ENCODE measurements around the gene C1RL. TPM values are rescaled to one million over a fixed set of nuclear protein-coding genes. Genes with fewer than 3 reads are reported as not detected.

C1RL gene
- total and polyA plus RNA-seq, 2 of the 4 experiments (the other 2 are of a cell fraction), result 9.1 to 12.3 TPM

DNA sequence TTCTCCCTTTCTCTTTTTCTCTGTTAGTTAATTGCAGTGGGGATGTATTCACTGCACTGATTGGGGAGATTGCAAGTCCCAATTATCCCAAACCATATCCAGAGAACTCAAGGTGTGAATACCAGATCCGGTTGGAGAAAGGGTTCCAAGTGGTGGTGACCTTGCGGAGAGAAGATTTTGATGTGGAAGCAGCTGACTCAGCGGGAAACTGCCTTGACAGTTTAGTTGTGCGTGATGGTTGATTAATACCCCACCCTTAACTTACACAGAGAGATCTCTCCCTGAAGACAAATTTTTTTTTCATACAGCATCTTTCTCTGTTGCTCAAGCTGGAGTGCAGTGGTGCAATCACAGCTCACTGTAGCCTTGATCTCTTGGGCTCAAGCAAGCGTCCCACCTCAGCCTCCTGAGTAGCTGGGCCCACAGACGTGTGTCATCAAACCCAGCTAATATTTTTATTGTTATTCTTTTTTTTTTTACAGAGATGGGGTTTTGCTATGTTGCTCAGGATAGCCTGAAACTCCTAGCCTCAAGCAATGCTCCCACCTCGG lies 43.9 kb downstream of the C1RL start:
- in situ Hi-C loops (cut with MboI; ENCODE audit: low sequenced_read_pairs), result loop anchor here (25.0 kb wide), 1 partner anchor 572 kb away; no protein-coding TSS in a partner anchor

More for the DNA sequence above, 43.9 kb downstream of the C1RL start:
- Histone ChIP-seq H4K20me1 (ENCODE audit: insufficient read depth, low read length) (no peaks in the 10 kb centered on the region), H2AK5ac (ENCODE audit: low read depth, low read length) (no peak overlapping the region), H3K4me1 (ENCODE audit: control insufficient read depth, insufficient read depth, low read length) (peaks cover 17% of the 10 kb centered on the region), H3K36me3 (ENCODE audit: control insufficient read depth, insufficient read depth, low read length) (peaks cover 51% of the 10 kb centered on the region), H3K18ac (ENCODE audit: low read depth, low read length) (no peak overlapping the region), H4K8ac (ENCODE audit: low read depth in 2 of 2, low read length in 2 of 2) (no peak overlapping the region), H3K56ac (ENCODE audit: extremely low read depth, insufficient read depth, low read length) (no peak overlapping the region), H2BK20ac (ENCODE audit: low read depth, low read length) (no peak overlapping the region), H2BK120ac (ENCODE audit: low read depth, low read length) (no peak overlapping the region), H3K79me1 (ENCODE audit: low read depth in 1 of 2, low read length in 2 of 2) (peaks cover 4 to 10% of the 10 kb centered on the region in 2 experiments; a peak in 3 of 4 replicates), H2AK9ac (replicated peaks; ENCODE audit: low read depth, low read length, poor library complexity) (no peak overlapping the region), H3K4me3 (ENCODE audit: insufficient read depth, low read depth, low read length) (no peak overlapping the region), H2AFZ (replicated peaks; ENCODE audit: low read length, poor library complexity) (no peak overlapping the region), H4K5ac (ENCODE audit: low read depth, low read length) (no peak overlapping the region), H2BK15ac (ENCODE audit: low read depth, low read length) (no peak overlapping the region), H3K27ac (ENCODE audit: insufficient read depth, low read length) (no peak overlapping the region), H3K4me2 (ENCODE audit: low read depth, low read length) (no peak overlapping the region), H2BK5ac (ENCODE audit: low read depth, low read length, poor library complexity, severe bottlenecking) (no peak overlapping the region), H3K27me3 (ENCODE audit: control insufficient read depth, insufficient read depth, low read length) (no peaks in the 10 kb centered on the region), H3K9me1 (ENCODE audit: insufficient read depth, low read length) (peaks cover 20% of the 10 kb centered on the region), H3K9ac (ENCODE audit: low read depth, low read length) (no peak overlapping the region), H3K4ac (ENCODE audit: low read depth, low read length) (no peak overlapping the region), H4K91ac (ENCODE audit: insufficient read depth, low read depth, low read length) (no peak overlapping the region), H3K23ac (ENCODE audit: low read depth, low read length) (no peak overlapping the region), H3K9me3 (ENCODE audit: control insufficient read depth, insufficient read depth, low read length) (no peaks in the 10 kb centered on the region), H3K14ac (replicated peaks; ENCODE audit: low read depth, low read length) (no peak overlapping the region)
- ChIA-PET CTCF (interaction anchor here (0.6 kb wide), 1 partner anchor 42 kb away, joined by 3 read pairs; no protein-coding TSS in a partner anchor), POLR2A (ENCODE audit: unreplicated experiment) (no interaction called here)
- DNase-seq, result no peak
- WGBS, 2 experiments (ENCODE audit: extremely low coverage in 2 of 2, insufficient read length in 1 of 2), result no CpG with 5 or more reads among the region's 7 CpGs
- dilution Hi-C loops (cut with HindIII; ENCODE audit: low sequenced_read_pairs, unreplicated experiment) (no loop called here), intact Hi-C loops (cut with micrococcal nuclease) (no loop called here)
- BruUV-seq (replicated peaks), result no TSS peak
- peak; percentile 76 for TF ChIP-seq MAFK (IDR thresholded peaks at IDR 0.05; ENCODE audit: low read depth, low read length)
- no peak for TF ChIP-seq RCOR1 (IDR thresholded peaks at IDR 0.05; ENCODE audit: insufficient replicate concordance, low read length)
- ATAC-seq (ENCODE audit: low read depth), result no peak

Data from IMR-90 (cell line).